RPMI7951 (cell line): ENCODE measurements around the gene GPR22. TPM values are rescaled to one million over a fixed set of nuclear protein-coding genes. Genes with fewer than 3 reads are reported as not detected.

ENCODE experiments used
- DNase-seq: peaks from one replicate; pipeline ENCODE4 v3.0.0-alpha.2; 2012; ENCODE audit warnings: low read depth
- total RNA-seq: library from RNA; depleted of rRNA; stranded (reverse); fragments of >200 nt; shearing (Covaris generic); gene quantifications from 2 replicates; pipeline ENCODE4 v1.2.3, GENCODE V29; 2014; rRNA removed

GPR22 gene
- total RNA-seq, 1 experiment from 2014 or later: not detected

GRCh38 chr7:107479303-107479702 lies 9.4 kb downstream of the GPR22 start:
- DNase-seq: no peak

- no peak for DNase-seq
Observed at GRCh38 chr7:107480932-107481331, 11.1 kb downstream of the GPR22 start.

GRCh38 chr7:107482571-107482970 lies 12.7 kb downstream of the GPR22 start:
- no peak for DNase-seq

DNA sequence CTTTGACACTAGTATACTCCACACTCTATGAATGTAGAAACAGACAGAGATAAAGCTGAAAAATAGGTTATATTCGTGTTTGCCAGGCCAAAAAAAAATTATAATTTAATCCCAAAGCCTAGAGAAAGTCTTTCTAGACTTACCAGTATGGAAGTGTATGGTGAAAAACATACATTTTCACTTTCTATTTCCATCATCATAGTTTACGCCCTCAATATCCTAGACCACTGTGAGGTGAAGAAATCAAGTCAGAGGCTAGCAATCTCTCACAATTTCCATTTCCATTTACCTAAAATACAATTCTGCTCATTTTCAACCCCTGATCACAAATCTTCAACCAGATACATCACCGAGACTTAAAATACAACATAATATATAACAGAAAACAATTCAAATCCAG lies 16.2 kb downstream of the GPR22 start:
- no peak for DNase-seq

DNA sequence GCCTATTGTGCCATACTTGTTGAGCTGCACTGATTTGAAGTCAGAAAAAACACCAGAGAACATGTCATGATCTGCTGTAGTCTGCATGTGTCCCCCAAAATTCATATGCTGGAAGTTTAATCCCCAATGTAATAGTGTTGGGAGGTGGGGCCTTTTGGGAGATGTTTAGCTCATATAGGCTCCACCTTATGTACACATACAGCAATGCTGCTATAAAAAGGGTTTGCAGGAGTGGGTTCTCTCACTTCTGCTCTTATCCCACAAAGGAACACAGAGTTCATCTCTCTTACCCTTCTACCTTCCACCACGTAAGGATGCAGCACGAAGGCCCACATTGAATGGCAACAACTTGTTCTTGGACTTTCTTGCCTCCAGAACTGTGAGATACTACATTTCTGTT lies 23.0 kb downstream of the GPR22 start:
- DNase-seq: no peak

GRCh38 chr7:107494315-107494751 lies 24.5 kb downstream of the GPR22 start:
- DNase-seq: no peak

GRCh38 chr7:107494884-107495283 lies 25.0 kb downstream of the GPR22 start:
- no peak for DNase-seq

GRCh38 chr7:107495516-107495915 lies 25.7 kb downstream of the GPR22 start:
- DNase-seq: no peak

DNA sequence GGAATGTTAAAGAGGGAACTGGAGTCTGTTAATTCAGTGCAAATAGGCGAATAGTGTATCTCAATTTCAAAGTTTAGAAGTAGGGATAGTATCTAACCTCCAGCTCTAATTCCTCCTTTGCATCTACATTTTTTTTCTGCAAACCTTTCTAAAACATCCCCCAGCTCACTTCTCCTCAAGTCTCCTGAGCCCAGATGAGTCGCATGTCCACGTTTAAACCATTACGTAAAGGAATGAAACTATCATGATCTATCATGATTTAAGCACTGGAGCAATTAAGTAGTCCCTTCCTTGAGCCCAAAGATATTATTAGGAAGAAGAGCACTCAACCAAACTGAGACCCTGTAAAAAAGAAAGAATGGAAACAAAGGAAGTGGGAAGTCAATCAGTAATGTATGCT lies 29.9 kb downstream of the GPR22 start:
- no peak for DNase-seq

DNA sequence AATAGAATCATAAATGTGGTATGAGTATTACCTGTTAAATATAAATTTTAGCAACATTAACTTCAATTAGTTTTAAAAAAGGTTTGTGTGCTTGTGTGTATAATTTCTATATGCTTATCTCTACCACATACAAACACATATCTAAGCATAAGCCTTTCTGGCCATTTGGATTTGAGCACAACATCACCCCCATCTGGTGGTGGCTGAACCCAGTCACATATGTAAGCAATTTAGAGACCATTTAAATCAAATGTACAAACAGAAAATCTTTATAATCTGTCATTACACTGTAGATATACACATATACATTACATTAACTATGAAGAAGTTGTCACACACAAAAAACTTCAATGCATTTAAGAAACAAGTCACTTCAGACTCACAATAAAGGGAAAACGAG lies 31.7 kb downstream of the GPR22 start:
- peak; percentile 28 for DNase-seq

DNA sequence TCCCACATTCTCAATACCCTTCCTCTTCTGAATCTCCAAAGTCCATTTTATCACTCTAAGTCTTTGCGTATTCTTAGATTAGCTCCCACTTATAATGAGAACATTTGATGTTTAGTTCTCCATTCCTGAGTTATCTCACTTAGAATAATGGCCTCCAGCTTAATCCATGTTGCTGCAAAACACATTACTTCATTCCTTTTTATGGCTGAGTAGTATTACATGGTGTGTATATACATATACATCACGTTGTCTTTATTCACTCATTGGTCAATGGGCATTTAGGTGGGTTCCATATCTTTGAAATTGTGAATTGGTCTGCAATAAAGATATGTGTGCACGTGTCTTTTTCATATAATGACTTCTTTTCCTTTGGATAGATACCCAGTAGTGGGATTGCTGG lies 32.3 kb downstream of the GPR22 start:
- DNase-seq: no peak

GRCh38 chr7:107502797-107503196 lies 32.9 kb downstream of the GPR22 start:
- DNase-seq: no peak

DNA sequence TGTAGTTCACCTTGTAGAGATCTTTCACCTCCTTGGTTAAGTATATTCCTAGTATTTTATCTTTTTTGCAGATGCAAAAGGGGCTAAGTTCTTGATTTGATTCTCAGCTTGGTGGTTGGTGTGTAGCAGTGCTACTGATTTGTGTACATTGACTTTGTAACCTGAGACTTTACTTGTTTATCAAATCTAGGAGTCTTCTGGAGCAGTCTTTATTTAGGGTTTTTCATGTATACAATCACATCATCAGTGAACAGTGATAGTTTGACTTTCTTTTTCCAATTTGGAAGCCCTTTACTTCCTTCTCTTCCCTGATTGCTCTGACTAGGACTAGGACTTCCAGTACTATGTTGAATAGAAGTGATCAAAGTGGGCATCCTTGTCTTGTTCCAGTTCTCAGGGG lies 33.8 kb downstream of the GPR22 start:
- DNase-seq: no peak

DNA sequence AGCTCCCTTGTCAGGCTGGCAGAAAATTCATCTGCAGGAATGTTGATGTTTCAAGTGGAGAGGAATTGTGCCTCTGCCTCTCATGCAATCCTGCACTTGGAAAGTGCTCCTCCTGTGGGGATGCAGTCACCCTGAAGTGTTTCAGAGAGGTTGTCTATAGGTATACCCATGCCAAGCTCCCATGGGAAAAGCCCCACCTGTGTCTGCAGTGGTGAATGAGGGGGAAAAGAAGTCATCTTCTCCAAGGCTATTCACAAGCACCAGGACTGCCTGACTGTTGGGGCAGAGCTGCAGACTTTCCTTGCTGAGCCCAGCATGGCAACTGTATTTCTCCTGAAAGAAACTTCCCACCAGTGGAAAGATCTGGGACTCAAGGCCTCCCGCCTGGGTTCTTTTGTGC lies 35.5 kb downstream of the GPR22 start:
- no peak for DNase-seq

- DNase-seq: peak; percentile 6
Observed at GRCh38 chr7:107505997-107506673, 36.3 kb downstream of the GPR22 start.

DNA sequence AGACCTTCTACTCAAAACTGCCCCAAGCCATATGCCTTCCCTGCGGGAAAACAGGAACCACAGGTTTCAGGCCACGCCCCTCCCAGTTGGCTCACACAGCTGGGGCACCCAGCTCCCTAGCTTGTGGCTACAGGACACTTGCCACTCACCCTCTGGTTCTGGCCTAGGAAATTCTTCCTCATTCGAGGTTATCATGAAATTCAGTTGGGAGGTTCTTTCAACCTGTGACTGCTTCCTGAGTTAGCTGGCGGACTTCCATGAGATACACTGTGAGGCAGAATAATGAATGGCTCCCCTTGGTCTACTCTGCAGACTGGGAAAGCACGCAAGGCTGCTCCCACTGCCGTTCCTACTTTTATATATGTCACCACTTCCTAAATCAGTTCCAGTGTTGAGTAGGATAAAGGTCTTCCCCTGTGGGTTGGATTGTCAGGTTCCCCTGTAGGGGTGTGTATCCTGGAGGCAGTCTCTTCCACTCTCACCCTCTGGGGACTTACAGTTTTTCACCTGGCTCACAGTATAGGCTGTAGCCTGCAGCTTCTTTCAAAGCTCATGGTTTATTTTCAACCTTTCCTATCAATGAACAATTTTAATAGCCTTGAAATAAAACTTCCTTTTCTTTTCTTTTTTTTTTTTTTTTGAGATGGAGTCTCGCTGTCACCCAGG lies 37.0 kb downstream of the GPR22 start:
- peak; percentile 20 for DNase-seq

Other genes starting within 250 kb of the GPR22 start
- gene COG5, start 93.9 kb downstream of the GPR22 start, total RNA-seq: 20.5 and 21.5 TPM in 2 replicates
- 10.7 and 11.9 TPM in 2 replicates for gene DUS4L, start 93.9 kb downstream of the GPR22 start, total RNA-seq
- 115 and 138 TPM in 2 replicates for gene BCAP29, start 110.2 kb downstream of the GPR22 start, total RNA-seq
- 1.4 and 1.5 TPM in 2 replicates for gene SLC26A4, start 190.8 kb downstream of the GPR22 start, total RNA-seq